ENCODE data around the gene JAML. TPM values are rescaled to one million over a fixed set of nuclear protein-coding genes. Genes with fewer than 3 reads are reported as not detected.
"Not testable (repeated sequence)": the region's sequence is repeated elsewhere in the genome, so short reads cannot be mapped to it uniquely, and the experiment has no call there.

The JAML gene
- total RNA-seq, 1 donor from 2014 or later = 0.19 TPM

- no peak overlapping the region for H3K27ac Mint-ChIP-seq
- no peaks in the 10 kb centered on the region for H3K9me3 Mint-ChIP-seq
- no peak for DNase-seq (ENCODE audit: extremely low spot score, unreplicated experiment)
- H3K36me3 Mint-ChIP-seq = no peaks in the 10 kb centered on the region
- TF ChIP-seq CTCF (conservative IDR thresholded peaks at IDR 0.05) = no peak
- H3K4me1 Mint-ChIP-seq (ENCODE audit: unreplicated experiment) = peaks cover 5% of the 10 kb centered on the region
- H3K27me3 Mint-ChIP-seq = peaks cover 4% of the 10 kb centered on the region
- H3K4me3 Mint-ChIP-seq = no peak overlapping the region
Measured at GRCh38 chr11:118200497-118200896, 24.3 kb downstream of the JAML start.

- Mint-ChIP-seq H3K27ac (no peak overlapping the region), H3K27me3 (no peaks in the 10 kb centered on the region), H3K4me3 (no peak overlapping the region), H3K4me1 (ENCODE audit: unreplicated experiment) (peaks cover 13% of the 10 kb centered on the region), H3K9me3 (no peaks in the 10 kb centered on the region), H3K36me3 (no peaks in the 10 kb centered on the region)
- TF ChIP-seq CTCF (conservative IDR thresholded peaks at IDR 0.05) = no peak
- no peak for DNase-seq (ENCODE audit: extremely low spot score, unreplicated experiment)
Measured at GRCh38 chr11:118199135-118199534, 25.7 kb downstream of the JAML start.

- Mint-ChIP-seq H3K9me3 (no peaks in the 10 kb centered on the region), H3K36me3 (no peaks in the 10 kb centered on the region), H3K4me3 (peak overlapping the region; percentile 69), H3K4me1 (ENCODE audit: unreplicated experiment) (peaks cover 13% of the 10 kb centered on the region), H3K27ac (no peak overlapping the region), H3K27me3 (no peaks in the 10 kb centered on the region)
- peak; percentile 89 for TF ChIP-seq CTCF (conservative IDR thresholded peaks at IDR 0.05)
- peak; percentile 80 for DNase-seq (ENCODE audit: extremely low spot score, unreplicated experiment)
Measured at GRCh38 chr11:118198370-118198769, 26.4 kb downstream of the JAML start.

DNA sequence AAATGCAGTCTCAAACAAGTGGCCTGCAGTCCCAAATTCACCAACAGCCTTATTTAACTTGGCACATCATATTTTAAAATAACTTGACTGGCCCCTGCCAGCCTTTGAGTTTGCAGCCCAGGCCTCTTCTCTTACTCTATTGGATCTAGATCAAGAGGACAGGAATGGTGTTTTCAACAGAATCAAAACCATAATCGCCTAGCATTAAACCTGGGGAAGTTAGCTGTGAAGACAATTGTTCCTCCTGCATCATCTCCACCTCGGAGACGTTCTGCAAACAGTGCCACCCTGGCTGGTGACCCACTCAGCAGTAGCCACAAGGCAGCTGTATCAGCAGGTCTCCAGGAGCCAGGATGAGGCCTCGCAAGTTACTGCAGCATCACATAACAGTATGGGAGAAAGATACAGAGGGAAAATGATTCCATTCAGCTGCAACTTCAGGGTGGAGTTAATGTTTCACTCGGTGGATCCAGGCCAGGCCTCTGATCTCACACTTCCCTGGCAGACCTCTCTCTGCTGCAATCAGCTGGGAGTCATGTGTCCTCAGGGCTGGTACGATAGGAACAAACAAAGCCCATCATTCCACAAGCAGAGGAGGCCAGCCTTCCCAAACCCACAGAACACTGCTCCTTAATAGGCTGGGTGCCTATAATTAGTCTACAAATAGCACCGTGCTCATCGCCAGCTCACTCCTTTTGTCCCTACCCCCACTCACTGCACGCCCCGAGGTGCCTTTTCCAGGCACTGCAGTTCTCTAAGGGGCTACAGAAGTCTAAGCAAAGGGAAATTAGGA is 29.8 kb downstream of the JAML start:
- Mint-ChIP-seq H3K4me1 (ENCODE audit: unreplicated experiment) (peaks cover 13% of the 10 kb centered on the region), H3K9me3 (no peaks in the 10 kb centered on the region), H3K4me3 (peak overlapping the region; percentile 44), H3K27me3 (peaks cover 5% of the 10 kb centered on the region), H3K36me3 (no peaks in the 10 kb centered on the region), H3K27ac (peak overlapping the region; percentile 74)
- TF ChIP-seq CTCF (conservative IDR thresholded peaks at IDR 0.05) = no peak
- no peak for DNase-seq (ENCODE audit: extremely low spot score, unreplicated experiment)

- no peaks in the 10 kb centered on the region for H3K9me3 Mint-ChIP-seq
- no peak overlapping the region for H3K4me3 Mint-ChIP-seq
- TF ChIP-seq CTCF (conservative IDR thresholded peaks at IDR 0.05) = no peak
- H3K4me1 Mint-ChIP-seq (ENCODE audit: unreplicated experiment) = peaks cover 13% of the 10 kb centered on the region
- H3K36me3 Mint-ChIP-seq = no peaks in the 10 kb centered on the region
- no peak overlapping the region for H3K27ac Mint-ChIP-seq
- peaks cover 14% of the 10 kb centered on the region for H3K27me3 Mint-ChIP-seq
- DNase-seq (ENCODE audit: extremely low spot score, unreplicated experiment) = no peak
Measured at GRCh38 chr11:118193910-118194566, 30.8 kb downstream of the JAML start.

GRCh38 chr11:118192817-118193216 is 32.0 kb downstream of the JAML start:
- H3K4me1 Mint-ChIP-seq (ENCODE audit: unreplicated experiment); H3K9me3 Mint-ChIP-seq; H3K36me3 Mint-ChIP-seq; H3K4me3 Mint-ChIP-seq; H3K27ac Mint-ChIP-seq; DNase-seq (ENCODE audit: extremely low spot score, unreplicated experiment): not testable (repeated sequence)
- peaks cover 19% of the 10 kb centered on the region for H3K27me3 Mint-ChIP-seq

DNA sequence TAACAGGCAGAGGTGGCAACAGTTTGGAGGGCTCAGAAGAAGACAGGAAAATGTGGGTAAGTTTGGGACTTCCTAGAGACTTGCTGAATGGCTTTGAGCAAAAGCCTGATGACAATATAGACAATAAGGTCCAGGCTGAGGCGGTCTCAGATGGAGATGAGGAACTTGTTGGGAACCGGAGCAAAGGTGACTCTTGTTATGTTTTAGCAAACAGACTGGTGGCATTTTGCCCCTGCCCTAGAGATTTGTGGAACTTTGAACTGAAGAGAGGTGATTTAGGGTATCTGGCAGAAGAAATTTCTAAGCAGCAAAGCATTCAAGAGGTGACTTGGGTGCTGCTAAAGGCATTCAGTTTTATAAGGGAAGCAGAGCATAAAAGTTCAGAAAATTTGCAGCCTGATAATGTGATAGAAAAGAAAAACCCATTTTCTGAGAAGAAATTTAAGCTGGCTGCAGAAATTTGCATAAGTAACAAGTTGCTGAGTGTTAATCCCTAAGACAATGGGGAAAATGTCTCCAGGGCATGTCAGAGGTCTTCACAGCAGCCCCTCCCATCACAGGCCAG is 33.8 kb downstream of the JAML start:
- H3K4me1 Mint-ChIP-seq (ENCODE audit: unreplicated experiment); H3K4me3 Mint-ChIP-seq: not testable (repeated sequence)

More for the DNA sequence above, 33.8 kb downstream of the JAML start:
- H3K9me3 Mint-ChIP-seq; DNase-seq (ENCODE audit: extremely low spot score, unreplicated experiment); H3K27ac Mint-ChIP-seq; H3K36me3 Mint-ChIP-seq: not testable (repeated sequence)
- H3K27me3 Mint-ChIP-seq = peaks cover 31% of the 10 kb centered on the region
